ENCODE measurements around the gene NRIP3. TPM values are rescaled to one million over a fixed set of nuclear protein-coding genes. Genes with fewer than 3 reads are reported as not detected.

NRIP3 gene
- 0.48 TPM for total RNA-seq (2013)
- 1 to 10 TPM in 2 of 3 donors, under 1 TPM in 1; 0.28 to 4.8 (median 1.0) TPM for polyA plus RNA-seq
- polyA minus RNA-seq: 3.4 and 3.9 TPM in 2 replicates
- 154 to 361 (median 214) reads per million in 11 experiments for total RNA-seq

- intact Hi-C loops (cut with micrococcal nuclease): loop anchor here in 1 of 2 donors (10.0 kb wide), 1 partner anchor 151 kb away; no protein-coding TSS in a partner anchor
- WGBS (ENCODE audit: insufficient coverage): 1% methylated on average over 83 of the region's 83 CpGs
- Histone ChIP-seq H3K4me1 (ENCODE audit: control insufficient read depth in 1 of 2, insufficient read depth in 2 of 2, low read length in 2 of 2) (peaks cover 33 to 37% of the 10 kb centered on the region in 2 donors), H3K4me2 (replicated peaks; ENCODE audit: extremely low read depth, low read length, poor library complexity, severe bottlenecking) (peak within 1 kb of the TSS; percentile 76), H4K20me1 (ENCODE audit: insufficient read depth, low read length) (no peaks in the 10 kb centered on the region), H3K9me3 (replicated peaks in 1 of 2; ENCODE audit: control insufficient read depth in 1 of 2, insufficient read depth in 1 of 2, low read length in 2 of 2) (no peaks in the 10 kb centered on the region), H3K27me3 (ENCODE audit: control insufficient read depth in 2 of 2, insufficient read depth in 2 of 2, low read length in 2 of 2) (peaks cover 27 to 38% of the 10 kb centered on the region in 2 donors), H3K27ac (ENCODE audit: low read depth in 1 of 2, low read length in 2 of 2) (peak within 1 kb of the TSS in 1 of 2 donors; percentile 56), H3K9ac (ENCODE audit: insufficient read depth, low read length, poor library complexity, severe bottlenecking) (peak within 1 kb of the TSS; percentile 57), H3K36me3 (replicated peaks in 1 of 2; ENCODE audit: control insufficient read depth in 1 of 2, insufficient read depth in 2 of 2, low read length in 2 of 2) (no peaks in the 10 kb centered on the region), H3K4me3 (replicated peaks in 1 of 3; ENCODE audit: low read depth in 2 of 3, low read length in 3 of 3) (peak within 1 kb of the TSS; percentile 25 to 87 (median 72)), H3K79me2 (ENCODE audit: insufficient read depth, low read length) (no peaks in the 10 kb centered on the region), H2AFZ (ENCODE audit: insufficient read depth, low read depth, low read length, poor library complexity, severe bottlenecking) (peak within 1 kb of the TSS; percentile 79)
- TF ChIP-seq CTCF (IDR thresholded peaks at IDR 0.05): no peak
- DNase-seq: peak; percentile 79 to 88 (median 80)
- peaks cover 3 to 13% of the 10 kb centered on the region in 2 donors for H3K36me3 Mint-ChIP-seq
- peak within 1 kb of the TSS in 6 of 7 donors; percentile 79 to 94 (median 86) for H3K27ac Mint-ChIP-seq
- H3K4me1 Mint-ChIP-seq: peaks cover 25% of the 10 kb centered on the region
- H3K9me3 Mint-ChIP-seq: peaks cover 0 to 12% (median 6%) of the 10 kb centered on the region in 7 donors
- peak within 1 kb of the TSS; percentile 88 to 93 for H3K4me3 Mint-ChIP-seq
- H3K27me3 Mint-ChIP-seq (ENCODE audit: low read depth in 3 of 3): peaks cover 26 to 38% (median 31%) of the 10 kb centered on the region in 3 donors
Measured at GRCh38 chr11:9003573-9004182, at the start of gene NRIP3. NRIP3 (minus strand) TSS chr11:9004001; CDS start chr11:9003935, 66 bp downstream.

DNA sequence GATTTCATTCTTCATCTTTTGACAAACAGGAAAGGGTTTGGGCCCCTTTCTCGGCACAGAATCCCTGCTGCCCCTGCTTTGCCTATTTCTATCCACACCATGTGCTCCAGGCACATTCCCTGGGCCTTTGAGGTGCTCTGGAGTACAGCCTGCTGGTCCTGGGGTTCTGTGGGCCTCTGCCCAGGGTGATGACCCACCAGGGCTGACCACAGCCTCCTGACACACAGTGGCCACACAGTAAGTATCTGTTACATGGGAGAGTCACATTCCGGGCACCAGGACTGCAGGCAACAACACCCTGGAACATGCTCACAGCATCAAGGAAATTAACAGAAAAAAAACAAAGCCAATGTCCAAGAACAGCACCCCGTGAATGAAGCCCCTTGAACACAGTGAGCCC, 48.5 kb upstream of the NRIP3 start:
- Histone ChIP-seq H4K20me1 (ENCODE audit: insufficient read depth, low read length) (no peaks in the 10 kb centered on the region), H3K36me3 (replicated peaks in 1 of 2; ENCODE audit: control insufficient read depth in 1 of 2, insufficient read depth in 2 of 2, low read length in 2 of 2) (no peaks in the 10 kb centered on the region), H3K4me2 (replicated peaks; ENCODE audit: extremely low read depth, low read length, poor library complexity, severe bottlenecking) (no peak overlapping the region), H3K27me3 (ENCODE audit: control insufficient read depth in 2 of 2, insufficient read depth in 2 of 2, low read length in 2 of 2) (no peaks in the 10 kb centered on the region), H3K4me3 (replicated peaks in 1 of 3; ENCODE audit: low read depth in 2 of 3, low read length in 3 of 3) (no peak overlapping the region), H2AFZ (ENCODE audit: insufficient read depth, low read depth, low read length, poor library complexity, severe bottlenecking) (no peak overlapping the region), H3K27ac (ENCODE audit: low read depth in 1 of 2, low read length in 2 of 2) (no peak overlapping the region), H3K79me2 (ENCODE audit: insufficient read depth, low read length) (no peaks in the 10 kb centered on the region), H3K9ac (ENCODE audit: insufficient read depth, low read length, poor library complexity, severe bottlenecking) (no peak overlapping the region), H3K9me3 (replicated peaks in 1 of 2; ENCODE audit: control insufficient read depth in 1 of 2, insufficient read depth in 1 of 2, low read length in 2 of 2) (no peaks in the 10 kb centered on the region), H3K4me1 (ENCODE audit: control insufficient read depth in 1 of 2, insufficient read depth in 2 of 2, low read length in 2 of 2) (no peaks in the 10 kb centered on the region)
- no peak for DNase-seq
- H3K27me3 Mint-ChIP-seq (ENCODE audit: low read depth in 3 of 3): peaks cover 0 to 6% (median 1%) of the 10 kb centered on the region in 3 donors
- no peak overlapping the region for H3K4me3 Mint-ChIP-seq
- peaks cover 4% of the 10 kb centered on the region for H3K4me1 Mint-ChIP-seq
- WGBS (ENCODE audit: insufficient coverage): 100% methylated on average over 2 of the region's 3 CpGs
- H3K36me3 Mint-ChIP-seq: no peaks in the 10 kb centered on the region
- no peak for TF ChIP-seq CTCF (IDR thresholded peaks at IDR 0.05)
- no peaks in the 10 kb centered on the region for H3K9me3 Mint-ChIP-seq
- peak overlapping the region in 1 of 7 donors; percentile 19 for H3K27ac Mint-ChIP-seq
- intact Hi-C loops (cut with micrococcal nuclease): no loop called here

Data from CD14-positive monocyte (primary cell).